Activated CD8-positive, alpha-beta memory T cell treated with anti-CD3 and anti-CD28 coated beads for 4 hours (primary cell): ENCODE measurements around the gene TMEM219.
"Not testable (repeated sequence)": the region's sequence is repeated elsewhere in the genome, so short reads cannot be mapped to it uniquely, and the experiment has no call there.

ENCODE experiments used
- DNase-seq, 2 donors: peaks; one replicate each; pipeline ENCODE4 v3.0.0-alpha.2; 2020; ENCODE audit warnings: low read depth in 2 of 2

TMEM219 gene

GRCh38 chr16:29951625-29952365 lies 10.1 kb upstream of the TMEM219 start:
- DNase-seq, result no peak

DNA sequence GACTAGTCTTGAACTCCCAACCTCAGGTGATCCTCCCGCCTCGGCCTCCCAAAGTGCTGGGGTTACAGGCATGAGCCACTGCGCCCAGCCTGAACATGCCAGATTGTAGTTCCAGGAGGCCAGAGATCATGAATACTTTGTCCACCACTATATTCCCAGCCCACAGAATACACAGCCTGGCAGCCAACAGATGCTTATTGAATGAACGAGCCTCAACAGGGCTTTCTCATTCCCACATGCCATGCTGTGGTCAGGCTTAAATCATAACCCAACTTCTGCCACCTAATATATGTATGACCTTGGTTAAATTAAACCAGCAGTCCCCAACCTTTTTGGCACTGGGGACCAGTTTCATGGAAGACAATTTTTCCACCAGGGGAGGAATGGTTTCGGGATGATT lies 3.1 kb upstream of the TMEM219 start:
- DNase-seq, result no peak

GRCh38 chr16:29959293-29959692 lies 2.6 kb upstream of the TMEM219 start:
- DNase-seq, result no peak

DNA sequence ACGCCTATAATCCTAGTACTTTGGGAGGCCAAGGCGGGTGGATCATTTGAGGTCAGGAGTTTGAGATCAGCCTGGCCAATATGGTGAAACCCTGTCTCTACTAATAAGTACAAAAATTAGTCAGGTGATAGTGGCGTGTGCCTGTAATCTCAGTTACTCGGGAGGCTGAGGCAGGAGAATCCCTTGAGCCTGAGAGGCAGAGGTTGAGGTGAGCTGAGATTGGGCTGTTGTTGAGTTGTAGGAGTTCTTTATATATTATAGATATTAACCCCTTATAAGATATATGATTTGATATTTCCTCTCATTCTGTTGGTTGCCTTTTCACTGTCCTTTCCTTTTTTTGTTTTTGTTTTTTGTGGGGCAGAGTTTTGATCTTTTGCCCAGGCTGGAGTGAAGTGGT lies 2.1 kb upstream of the TMEM219 start:
- not testable (repeated sequence) for DNase-seq

DNA sequence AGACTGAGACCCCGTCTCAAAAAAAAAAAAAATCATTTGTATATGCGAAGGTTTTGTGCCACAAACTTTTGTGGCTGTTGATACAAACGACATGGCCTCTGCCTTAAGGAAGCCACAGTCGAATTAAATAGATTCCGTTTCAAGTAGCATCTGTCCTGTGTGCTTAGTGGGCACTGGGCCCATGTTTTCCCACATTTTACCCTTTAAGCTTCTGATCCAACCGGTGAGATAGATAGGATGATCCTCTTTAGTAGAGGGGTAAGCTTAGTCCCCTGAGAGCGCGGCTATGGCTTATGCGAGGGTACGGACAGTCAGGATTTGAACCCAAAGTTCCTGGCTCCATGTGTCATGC lies 776 bp upstream of the TMEM219 start:
- no peak for DNase-seq

DNA sequence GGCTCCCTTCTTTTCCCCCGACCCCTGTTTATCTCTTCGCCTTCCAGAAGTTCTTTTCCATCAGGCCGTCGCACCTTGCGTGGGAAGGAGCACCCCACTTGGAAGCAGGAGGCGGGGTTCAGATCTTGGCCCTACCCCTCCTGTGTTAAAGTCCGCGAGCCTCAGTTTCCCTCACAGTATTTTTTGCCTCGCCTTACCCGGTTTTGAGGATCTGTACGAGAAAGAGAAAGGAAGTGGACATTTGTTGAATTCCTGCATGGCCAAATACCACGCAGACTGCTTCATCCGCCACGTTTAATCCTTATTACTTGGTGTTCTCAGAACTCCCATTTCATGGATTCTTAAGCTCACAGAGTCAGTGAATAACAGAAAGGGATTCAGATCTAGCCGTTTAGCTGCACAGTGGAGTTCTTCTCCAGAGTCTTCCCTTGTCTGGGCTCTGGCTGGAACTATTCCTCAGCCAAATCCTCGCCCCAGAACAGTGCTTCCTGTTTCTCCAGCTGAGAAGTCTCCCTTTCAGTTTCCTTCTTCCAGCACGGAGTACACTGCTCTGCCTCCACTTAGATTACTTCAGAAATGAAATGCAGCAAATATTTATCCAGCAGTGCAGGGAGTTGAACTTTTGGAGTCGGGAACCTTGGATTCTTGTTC lies 590 bp downstream of the TMEM219 start:
- no peak for DNase-seq

GRCh38 chr16:29963021-29963743 lies 1.3 kb downstream of the TMEM219 start:
- DNase-seq, result no peak

DNA sequence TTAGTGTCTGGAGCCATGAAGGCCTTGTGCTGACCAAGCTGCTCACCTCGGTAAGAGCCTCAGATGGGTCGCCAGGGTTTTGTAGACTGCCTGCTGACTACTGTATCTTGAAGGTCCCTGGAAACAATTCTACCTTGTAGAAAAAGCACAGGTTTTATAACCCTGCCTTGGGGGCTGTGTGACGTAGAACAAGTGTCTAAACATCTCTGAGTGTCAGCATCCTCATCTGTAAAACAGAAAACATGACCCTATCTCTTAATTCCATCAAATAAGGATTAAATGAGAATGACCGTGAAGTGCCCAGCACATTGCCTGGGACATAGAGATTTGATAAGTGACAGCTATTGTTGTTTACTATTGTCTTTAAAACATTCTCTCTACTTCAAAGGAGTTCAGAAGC lies 6.3 kb downstream of the TMEM219 start:
- no peak for DNase-seq

GRCh38 chr16:29971304-29971703 lies 9.4 kb downstream of the TMEM219 start:
- DNase-seq, result no peak

DNA sequence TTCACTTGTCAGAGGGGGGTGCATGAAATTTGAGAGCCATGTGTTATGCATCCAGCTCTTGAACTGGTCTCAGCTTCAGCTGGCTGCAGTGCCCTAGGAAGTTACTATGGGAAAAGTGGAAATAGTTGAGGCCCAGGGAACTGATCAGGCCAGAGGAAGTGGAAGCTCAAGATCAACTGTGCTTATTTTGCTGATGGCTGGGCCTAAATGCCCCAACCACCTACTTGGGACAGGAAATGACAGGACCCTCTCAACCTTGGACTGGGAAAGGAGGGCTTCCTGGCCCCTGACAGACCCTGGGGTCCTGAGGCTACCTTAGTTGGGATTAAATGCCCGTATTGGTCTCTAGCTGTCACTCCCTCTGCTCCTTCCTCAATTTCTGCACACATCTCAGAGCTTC lies 10.6 kb downstream of the TMEM219 start:
- DNase-seq, result no peak

DNA sequence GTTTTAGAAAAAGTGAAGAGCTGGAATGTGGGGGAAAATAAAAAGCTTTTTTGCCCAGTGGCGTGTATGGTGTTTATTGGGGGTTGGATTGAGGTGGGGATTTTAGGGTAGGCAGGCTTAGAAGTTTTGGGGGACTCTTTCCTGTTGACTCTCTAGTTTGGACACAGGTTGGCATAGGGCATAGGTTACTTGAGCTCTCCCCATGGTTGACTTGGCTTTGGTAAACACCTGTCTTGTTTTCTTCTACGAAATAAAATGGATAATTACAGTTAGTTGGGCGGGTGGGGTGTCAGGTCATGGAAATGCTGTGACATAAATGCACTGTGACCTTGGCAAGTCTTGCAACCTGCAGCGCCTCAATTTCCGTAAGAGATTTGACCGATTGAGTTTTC lies 11.1 kb downstream of the TMEM219 start:
- DNase-seq, result no peak

GRCh38 chr16:29973384-29974246 lies 11.7 kb downstream of the TMEM219 start, which contains the start of gene TAOK2:
Gene TAOK2, plus strand, starts transcription at chr16:29973868. Its CDS starts 3,905 bp downstream, at chr16:29977773.
- DNase-seq, result peak; percentile 90 to 92

- no peak for DNase-seq
Observed at GRCh38 chr16:29974291-29975133, 12.6 kb downstream of the TMEM219 start.

DNA sequence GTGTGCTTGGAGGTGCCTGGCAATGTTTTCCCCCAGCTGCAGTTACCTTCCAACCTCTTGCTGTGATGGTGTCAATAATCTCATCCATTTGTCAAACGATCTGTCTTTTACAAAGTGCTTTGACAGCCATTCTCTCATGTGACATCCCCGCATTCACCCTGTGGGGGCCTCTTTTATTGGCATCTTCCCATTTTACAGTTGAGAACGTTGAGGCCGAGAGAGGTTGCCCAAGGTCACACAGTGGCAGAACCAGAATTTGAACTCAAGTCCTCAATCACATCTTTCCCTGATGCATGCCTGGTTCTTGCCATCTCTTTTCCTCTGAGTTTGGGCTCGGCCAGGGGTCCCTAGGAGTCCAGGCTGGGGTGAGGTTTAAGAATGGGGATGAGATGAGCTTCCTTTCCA lies 13.3 kb downstream of the TMEM219 start:
- DNase-seq, result no peak

DNA sequence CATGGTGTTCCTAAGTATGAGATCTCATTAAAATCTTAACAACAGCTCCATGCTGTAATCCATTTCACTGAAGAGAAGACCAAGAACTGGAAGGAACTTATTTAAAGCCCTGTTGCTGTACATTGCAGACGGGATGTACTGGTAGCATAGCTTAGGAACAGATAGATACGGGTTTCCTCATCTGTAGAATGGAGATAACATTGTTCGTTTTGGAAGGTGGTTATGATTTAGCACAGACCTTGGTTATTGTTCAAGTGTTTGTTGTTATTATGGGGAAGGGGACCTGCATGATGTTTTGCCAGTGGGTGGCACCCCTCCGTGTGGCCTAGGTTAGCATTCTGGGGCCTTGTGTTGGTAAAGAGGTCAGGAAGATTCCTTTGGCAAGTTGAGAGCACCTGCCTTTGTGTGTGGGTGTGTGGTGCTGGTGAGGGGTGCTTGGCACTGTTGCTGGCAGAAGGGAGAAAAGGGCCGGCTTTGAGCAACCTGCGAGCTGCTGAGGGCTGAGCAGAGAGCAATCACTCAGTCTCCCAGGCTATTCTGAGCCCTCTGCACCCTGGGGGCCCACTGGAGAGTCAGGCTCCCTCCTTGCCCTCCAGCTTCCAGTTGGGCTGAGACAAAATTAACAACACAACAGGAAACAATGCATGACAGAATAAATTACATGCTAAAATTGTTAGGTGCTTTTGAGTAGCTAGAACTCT lies 14.1 kb downstream of the TMEM219 start:
- no peak for DNase-seq

GRCh38 chr16:29977063-29977825 lies 15.4 kb downstream of the TMEM219 start:
- no peak for DNase-seq

- no peak for DNase-seq
Observed at GRCh38 chr16:29978081-29978480, 16.2 kb downstream of the TMEM219 start.

DNA sequence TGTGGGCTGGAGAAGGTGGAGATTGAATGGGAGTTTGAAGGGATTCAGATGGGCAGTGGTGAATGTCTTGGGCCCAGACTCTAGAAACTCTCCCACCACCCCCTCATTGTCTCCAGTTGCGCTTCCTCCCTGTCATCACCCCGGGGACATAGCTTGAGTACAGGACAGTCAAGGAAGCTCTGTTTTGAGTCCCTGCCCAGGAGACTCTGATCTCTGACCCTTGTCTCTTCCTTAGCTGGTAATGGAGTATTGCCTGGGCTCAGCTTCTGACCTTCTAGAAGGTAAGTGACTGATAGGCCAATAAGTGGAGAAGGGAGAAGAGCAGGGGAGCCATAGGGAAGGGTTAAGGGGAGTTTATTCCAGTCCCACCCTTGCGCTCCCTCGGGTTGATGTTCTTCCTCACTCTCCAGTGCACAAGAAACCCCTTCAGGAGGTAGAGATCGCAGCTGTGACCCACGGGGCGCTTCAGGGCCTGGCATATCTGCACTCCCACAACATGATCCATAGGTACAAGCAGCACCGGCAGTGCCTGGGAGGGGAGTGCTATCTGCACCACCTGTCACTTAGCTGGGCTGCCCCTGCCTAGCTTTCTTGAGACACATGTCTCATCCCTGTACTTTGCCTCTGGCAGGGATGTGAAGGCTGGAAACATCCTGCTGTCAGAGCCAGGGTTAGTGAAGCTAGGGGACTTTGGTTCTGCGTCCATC lies 16.8 kb downstream of the TMEM219 start:
- DNase-seq, result no peak
